Tibial nerve (tissue), 4 donors: ENCODE data around the gene MAST3. TPM values are rescaled to one million over a fixed set of nuclear protein-coding genes. Genes with fewer than 3 reads are reported as not detected.
"Not testable (repeated sequence)": the region's sequence is repeated elsewhere in the genome, so short reads cannot be mapped to it uniquely, and the experiment has no call there.

Experiments
- DNase-seq, 2 donors: peaks; one replicate each; pipeline ENCODE4 v3.0.0-alpha.2; 2019; ENCODE audit warnings: low spot score in 2 of 2
- H3K27ac ChIP-seq, 4 donors: fragments of 200-600 bp; sonication (generic) in 3 of 4; one replicate each; pipeline ENCODE4 v1.5.1; 2017 to 2019; ENCODE audit warnings: mild to moderate bottlenecking in 1 of 4
- H3K27me3 ChIP-seq, 2 donors: fragments of 200-600 bp; sonication (generic) in 1 of 2; one replicate each; pipeline versions ENCODE4 v1.5.1 to v1.6.0; 2017 to 2019
- H3K36me3 ChIP-seq, 3 donors: fragments of 200-600 bp; sonication (generic); one replicate each; pipeline ENCODE4 v1.5.1; 2018 to 2019
- H3K4me1 ChIP-seq, 4 donors: fragments of 200-600 bp; sonication (generic) in 3 of 4; one replicate each; pipeline ENCODE4 v1.5.1; 2017 to 2019
- H3K4me3 ChIP-seq, 4 donors: fragments of 200-600 bp; sonication (generic) in 3 of 4; one replicate each; pipeline ENCODE4 v1.5.1; 2017 to 2019; ENCODE audit warnings: mild to moderate bottlenecking in 1 of 4, moderate library complexity in 1 of 4
- H3K9me3 ChIP-seq, 4 donors: fragments of 200-600 bp; sonication (generic) in 3 of 4; one replicate each; pipeline ENCODE4 v1.5.1; 2017 to 2019
- CTCF ChIP-seq, 5 experiments: fragments of 200-600 bp in 3 of 5; fragments of 450-650 bp in 2 of 5; sonication (generic) in 3 of 5; IDR thresholded peaks; one replicate each; pipeline ENCODE4 v1.5.1; 2016 to 2019; ENCODE audit warnings: antibody characterized with exemption in 5 of 5, mild to moderate bottlenecking in 3 of 5, moderate library complexity in 2 of 5
- EP300 ChIP-seq, 2 donors: sonication (generic); formaldehyde crosslinking; IDR thresholded peaks; one replicate each; pipeline ENCODE4 v1.6.1; 2017; ENCODE audit warnings: antibody characterized with exemption in 2 of 2, mild to moderate bottlenecking in 1 of 2
- POLR2A ChIP-seq, 2 donors: fragments of 450-650 bp; IDR thresholded peaks; one replicate each; pipeline ENCODE4 v1.6.1; 2017; ENCODE audit warnings: antibody characterized with exemption in 2 of 2, mild to moderate bottlenecking in 2 of 2, moderate library complexity in 2 of 2
- WGBS, 2 donors: methylation state at CpG; one replicate each; pipeline ENCODE4 v1.1.5; 2018; 5-methylcytosine and 5-hydroxymethylcytosine counted together
- total RNA-seq, 4 donors: library from RNA; depleted of rRNA; stranded (reverse); fragments of >200 nt; gene quantifications; one replicate each; pipeline ENCODE4 v1.1.0, GENCODE V29; 2016

Gene MAST3
- total RNA-seq, 4 donors from 2014 or later, result 7.6 to 19.8 (median 10.0) TPM

DNA sequence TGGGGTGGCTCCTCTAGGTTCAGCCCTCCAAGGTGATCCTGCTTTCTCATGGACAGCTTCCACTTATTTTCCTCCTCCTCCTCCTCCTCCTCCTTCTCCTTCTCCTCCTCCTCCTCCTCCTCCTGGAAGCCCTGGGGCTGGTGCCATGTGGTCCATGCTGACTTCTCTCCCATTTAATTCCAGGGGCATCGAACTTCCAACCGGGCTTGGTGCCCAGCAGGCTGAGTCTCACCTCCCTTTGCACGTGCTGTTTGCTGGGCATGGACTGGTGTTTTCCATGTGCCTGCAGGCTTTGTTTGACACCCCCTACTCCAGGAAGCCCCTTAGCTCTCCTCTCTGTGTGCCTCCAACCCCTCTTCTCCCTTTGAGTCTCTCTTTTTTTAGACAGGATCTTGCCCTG is 3.7 kb downstream of the MAST3 start:
- no peak for DNase-seq
- Histone ChIP-seq H3K4me3 (no peak overlapping the region), H3K27me3 (peaks cover 0 to 38% of the 10 kb centered on the region in 2 donors), H3K27ac (no peak overlapping the region), H3K36me3 (no peaks in the 10 kb centered on the region), H3K9me3 (no peaks in the 10 kb centered on the region), H3K4me1 (peaks cover 0 to 47% (median 20%) of the 10 kb centered on the region in 4 donors)
- TF ChIP-seq POLR2A (IDR thresholded peaks at IDR 0.05) (no peak), EP300 (IDR thresholded peaks at IDR 0.05) (no peak), CTCF (IDR thresholded peaks at IDR 0.05) (no peak)
- 77 to 85% methylated on average over 3 of the region's 3 CpGs for WGBS, 2 donors

GRCh38 chr19:18102916-18103542 is 5.5 kb downstream of the MAST3 start:
- H3K9me3 ChIP-seq, result no peaks in the 10 kb centered on the region
- DNase-seq, result no peak
- H3K4me3 ChIP-seq, result no peak overlapping the region

DNA sequence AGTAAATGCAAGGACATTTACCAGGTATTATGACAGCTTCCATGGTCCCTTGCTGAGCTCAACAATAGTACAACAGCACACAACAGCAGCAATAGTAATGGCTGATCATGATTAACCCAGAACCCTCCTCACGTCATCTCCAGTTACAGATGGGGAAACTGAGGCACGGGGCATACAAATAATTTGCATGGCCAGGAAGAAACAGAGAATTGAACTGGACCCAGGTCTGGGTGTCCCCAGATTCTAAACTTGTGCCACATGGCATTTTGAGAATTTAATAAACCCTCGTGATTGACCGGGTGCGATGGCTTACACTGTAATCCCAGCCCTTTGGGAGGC is 7.2 kb downstream of the MAST3 start:
- Histone ChIP-seq H3K36me3 (no peaks in the 10 kb centered on the region), H3K27ac (peak overlapping the region; percentile 44 to 86 (median 72)), H3K27me3 (peaks cover 0 to 20% of the 10 kb centered on the region in 2 donors), H3K4me1 (peaks cover 0 to 35% (median 6%) of the 10 kb centered on the region in 4 donors), H3K4me3 (peak overlapping the region; percentile 1 to 44 (median 26)), H3K9me3 (no peaks in the 10 kb centered on the region)
- DNase-seq, result no peak
- no peak for TF ChIP-seq EP300 (IDR thresholded peaks at IDR 0.05)
- 68 to 80% methylated on average over 5 of the region's 5 CpGs for WGBS, 2 donors

More at GRCh38 chr19:18102916-18103542, 5.5 kb downstream of the MAST3 start:
- no peak for TF ChIP-seq EP300 (IDR thresholded peaks at IDR 0.05)
- no peak for TF ChIP-seq POLR2A (IDR thresholded peaks at IDR 0.05)
- TF ChIP-seq CTCF (IDR thresholded peaks at IDR 0.05), result no peak
- H3K27me3 ChIP-seq, result peaks cover 0 to 38% of the 10 kb centered on the region in 2 donors
- peaks cover 0 to 40% (median 16%) of the 10 kb centered on the region in 4 donors for H3K4me1 ChIP-seq
- WGBS, 2 donors, result 67 to 68% methylated on average over 15 of the region's 15 CpGs
- H3K36me3 ChIP-seq, result no peaks in the 10 kb centered on the region
- H3K27ac ChIP-seq, result peak overlapping the region in 3 of 4 donors; percentile 62 to 86 (median 81)

DNA sequence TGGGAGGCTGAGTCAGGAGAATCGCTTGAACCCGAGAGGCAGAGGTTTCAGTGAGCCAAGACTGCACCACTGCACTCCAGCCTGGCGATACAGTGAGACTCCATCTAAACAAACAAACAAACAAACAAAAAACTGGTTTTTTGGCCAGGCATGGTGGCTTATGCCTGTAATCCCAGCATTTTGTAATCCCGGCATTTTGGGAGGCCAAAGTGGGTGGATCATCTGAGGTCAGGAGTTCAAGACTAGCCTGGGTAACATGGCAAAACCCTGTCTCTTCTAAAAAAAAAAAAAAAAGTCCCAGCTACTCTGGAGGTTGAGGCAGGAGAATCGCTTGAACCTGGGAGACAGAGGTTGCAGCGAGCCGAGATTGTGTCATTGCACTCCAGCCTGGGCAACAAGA is 7.7 kb downstream of the MAST3 start:
- not testable (repeated sequence) for H3K9me3 ChIP-seq, H3K36me3 ChIP-seq, H3K4me3 ChIP-seq, DNase-seq
- peak overlapping the region in 1 of 4 donors; percentile 86 for H3K27ac ChIP-seq
- H3K27me3 ChIP-seq, result peaks cover 0 to 22% of the 10 kb centered on the region in 2 donors
- peaks cover 0 to 40% (median 8%) of the 10 kb centered on the region in 4 donors for H3K4me1 ChIP-seq
- WGBS, 2 donors, result 77 to 86% methylated on average over 7 of the region's 7 CpGs

- no peak for TF ChIP-seq EP300 (IDR thresholded peaks at IDR 0.05)
- no peak for TF ChIP-seq POLR2A (IDR thresholded peaks at IDR 0.05)
- no peak for TF ChIP-seq CTCF (IDR thresholded peaks at IDR 0.05)
- Histone ChIP-seq H3K36me3 (no peaks in the 10 kb centered on the region), H3K27ac (no peak overlapping the region), H3K4me3 (no peak overlapping the region), H3K4me1 (peaks cover 0 to 46% (median 15%) of the 10 kb centered on the region in 4 donors), H3K27me3 (peaks cover 0 to 17% of the 10 kb centered on the region in 2 donors), H3K9me3 (no peaks in the 10 kb centered on the region)
- no peak for DNase-seq
- WGBS, 2 donors, result 86 to 94% methylated on average over 9 of the region's 9 CpGs
Observed at GRCh38 chr19:18107235-18107634, 9.7 kb downstream of the MAST3 start.

DNA sequence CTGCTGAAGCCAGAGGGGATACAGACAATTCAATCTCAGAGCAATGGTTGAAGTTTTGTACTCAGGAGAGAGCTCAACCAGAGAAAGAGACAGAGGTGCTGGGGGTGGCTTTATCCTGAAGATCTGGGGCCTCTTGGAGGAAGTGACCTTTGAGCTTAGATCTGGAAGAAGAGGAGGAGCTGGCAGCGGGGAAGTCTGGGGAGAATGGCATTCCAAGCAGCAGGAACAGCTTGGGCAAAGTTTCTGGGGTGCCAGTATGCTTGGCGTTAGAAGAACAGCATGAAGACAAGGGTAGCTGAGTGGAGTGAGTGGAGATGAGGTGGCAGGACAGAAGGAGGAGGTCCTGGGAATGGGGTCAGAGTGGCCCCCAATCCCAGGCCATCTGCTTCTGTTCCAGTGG is 11.3 kb downstream of the MAST3 start:
- Histone ChIP-seq H3K27ac (peak overlapping the region in 3 of 4 donors; percentile 69 to 87 (median 84)), H3K9me3 (no peaks in the 10 kb centered on the region), H3K4me1 (peaks cover 0 to 42% (median 13%) of the 10 kb centered on the region in 4 donors), H3K4me3 (peak overlapping the region in 1 of 4 donors; percentile 63), H3K27me3 (peaks cover 0 to 12% of the 10 kb centered on the region in 2 donors), H3K36me3 (no peaks in the 10 kb centered on the region)
- 49 to 51% methylated on average over 2 of the region's 2 CpGs for WGBS, 2 donors
- no peak for TF ChIP-seq CTCF (IDR thresholded peaks at IDR 0.05)
- no peak for TF ChIP-seq POLR2A (IDR thresholded peaks at IDR 0.05)
- TF ChIP-seq EP300 (IDR thresholded peaks at IDR 0.05), result no peak
- no peak for DNase-seq
